GOT3 (cell line): ENCODE data around the gene TBX3.
A peak's percentile ranks its signal among the peaks of the same experiment; 100 is the strongest.

ENCODE experiments used
- DNase-seq: peaks from one replicate; lab custom pipeline; 2025; ENCODE audit warnings: mixed read lengths; lab: John Stamatoyannopoulos, UW

Gene TBX3

DNA sequence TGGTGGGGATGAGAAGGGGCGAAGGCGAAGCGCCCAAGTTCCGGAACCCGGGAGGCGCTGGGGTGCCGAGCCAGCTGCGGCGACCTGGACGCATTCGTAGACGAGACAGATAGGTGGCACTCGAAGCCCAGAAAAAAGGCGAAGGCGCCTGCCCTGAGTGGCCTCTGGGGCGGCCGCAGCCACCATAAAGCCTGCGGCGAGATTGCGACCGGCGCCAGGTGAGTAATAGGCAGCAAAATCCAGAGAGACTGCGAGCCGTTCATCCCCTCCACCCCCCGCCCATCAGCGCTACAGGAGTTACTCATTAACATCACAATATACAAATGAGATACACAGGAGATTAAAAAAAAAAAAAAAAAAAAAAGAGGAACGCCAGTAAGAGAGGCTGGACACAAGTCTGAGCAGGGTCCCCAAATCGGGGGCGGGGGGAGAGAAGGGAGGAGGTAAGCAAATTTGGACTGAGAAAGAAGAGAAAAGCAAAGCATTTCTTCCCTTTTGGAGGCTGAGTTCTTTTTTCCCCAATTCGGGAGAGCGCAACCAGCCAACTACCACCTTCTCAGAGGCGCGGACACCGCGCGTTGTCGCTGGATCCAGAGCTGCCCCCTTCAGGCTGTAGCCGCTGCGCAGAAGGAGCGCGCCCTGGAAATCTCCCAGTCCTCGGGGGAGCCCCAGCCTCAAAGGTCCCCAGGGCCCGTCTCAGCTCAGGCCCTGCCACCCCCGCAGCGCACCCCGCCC, 15.7 kb downstream of the TBX3 start:
- peak; percentile 63 for DNase-seq

DNA sequence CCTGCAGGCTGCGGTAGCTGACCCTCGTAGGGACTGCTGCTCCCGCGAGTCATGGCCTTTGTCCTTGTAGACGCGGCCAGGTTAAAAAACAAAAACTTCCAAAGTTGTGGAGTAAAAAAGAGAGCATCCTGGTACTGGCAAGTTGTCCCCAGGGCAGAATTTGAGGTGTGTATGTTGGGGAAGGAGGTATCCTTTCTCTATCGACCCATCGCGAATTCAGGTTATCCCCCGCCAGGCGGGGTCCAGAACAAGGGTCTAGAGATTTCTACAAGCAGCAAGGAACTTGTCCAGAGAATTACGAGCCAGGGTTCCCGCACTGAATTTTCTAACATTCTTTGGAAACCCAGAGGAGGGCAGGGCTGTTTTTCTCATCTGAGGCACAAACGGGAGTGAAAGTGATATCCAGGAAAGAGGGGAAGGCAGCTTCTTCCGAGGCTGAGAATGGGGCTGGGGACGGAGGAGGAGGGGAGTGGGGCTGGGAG, 16.3 kb downstream of the TBX3 start:
- no peak for DNase-seq

GRCh38 chr12:114666746-114667668, 17.0 kb downstream of the TBX3 start:
- DNase-seq = no peak

DNA sequence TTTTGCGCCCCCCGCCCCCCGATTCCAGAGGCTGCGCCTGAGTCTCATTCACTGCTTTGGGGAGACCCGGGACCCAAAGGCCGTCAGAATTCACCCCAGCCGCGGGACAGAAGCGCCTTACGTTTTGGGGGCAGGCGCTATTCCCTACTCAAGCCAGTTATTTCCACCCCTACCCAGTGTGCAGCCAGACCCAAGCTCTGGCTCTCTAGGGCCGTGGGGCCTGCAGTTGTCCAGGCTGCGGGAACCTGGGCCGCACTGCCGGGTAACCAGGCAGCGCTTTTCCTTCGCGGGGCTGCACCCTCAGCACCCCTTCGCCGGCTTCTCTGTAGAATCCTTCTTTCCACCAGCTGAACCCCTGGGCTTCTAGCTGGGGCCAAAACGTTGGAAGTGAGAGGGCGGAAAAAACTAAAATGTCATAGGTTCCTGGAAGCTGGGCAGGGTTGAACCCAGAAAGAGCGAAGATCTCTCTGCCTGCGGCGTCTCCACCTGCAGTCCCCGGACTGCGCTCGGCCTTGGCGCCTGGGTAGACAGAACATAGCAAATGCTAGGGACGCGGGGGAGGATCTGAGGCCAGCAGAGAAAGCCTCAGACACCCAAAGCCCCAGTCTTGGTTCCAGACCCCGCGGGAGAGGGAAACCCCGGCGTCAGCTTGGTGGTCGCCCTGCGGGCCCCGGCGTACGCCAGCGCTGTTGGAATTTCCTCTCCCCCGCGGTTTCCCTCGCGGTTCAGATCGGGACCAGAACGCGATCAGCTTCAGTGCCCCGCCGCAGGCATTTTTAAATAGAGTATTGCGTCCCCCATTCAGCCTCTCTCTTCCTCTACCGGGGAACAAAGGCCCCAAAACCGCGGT, 18.3 kb downstream of the TBX3 start:
- no peak for DNase-seq

GRCh38 chr12:114664651-114665320, 19.2 kb downstream of the TBX3 start:
- DNase-seq = no peak

DNA sequence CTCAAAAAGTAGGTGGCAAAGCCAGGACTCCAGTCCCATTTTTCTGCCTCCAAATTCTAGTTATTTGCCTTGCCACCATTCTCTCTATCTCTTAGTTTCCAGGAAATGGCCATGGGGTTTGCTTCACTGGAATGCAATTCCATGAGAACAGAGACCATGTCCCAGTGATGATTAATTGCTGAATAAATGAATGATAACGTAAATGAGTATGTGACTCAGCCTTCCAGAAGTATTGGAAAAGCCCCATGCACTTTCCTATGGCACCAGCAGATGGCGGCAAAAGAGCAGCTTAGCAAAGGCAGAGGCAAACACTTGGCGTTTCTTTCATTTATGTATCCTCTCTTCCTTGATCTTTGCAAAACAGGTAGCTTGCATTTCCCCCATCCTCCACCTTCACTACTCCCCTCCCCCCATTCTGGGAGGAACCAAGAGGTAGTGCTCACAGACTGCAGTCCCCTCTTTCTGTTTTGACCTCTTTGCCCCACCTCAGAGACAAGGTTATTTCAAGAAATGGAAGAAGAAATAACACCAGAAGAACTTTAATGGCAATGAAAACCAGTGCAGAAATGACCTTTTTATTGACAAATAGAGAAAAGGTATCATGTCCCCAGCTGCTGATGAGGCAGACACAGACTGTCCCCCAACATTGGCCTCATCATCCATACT, 21.3 kb downstream of the TBX3 start:
- DNase-seq = no peak

- no peak for DNase-seq
Measured at GRCh38 chr12:114661245-114661644, 22.7 kb downstream of the TBX3 start.

GRCh38 chr12:114659084-114659483, 24.9 kb downstream of the TBX3 start:
- DNase-seq = no peak

DNA sequence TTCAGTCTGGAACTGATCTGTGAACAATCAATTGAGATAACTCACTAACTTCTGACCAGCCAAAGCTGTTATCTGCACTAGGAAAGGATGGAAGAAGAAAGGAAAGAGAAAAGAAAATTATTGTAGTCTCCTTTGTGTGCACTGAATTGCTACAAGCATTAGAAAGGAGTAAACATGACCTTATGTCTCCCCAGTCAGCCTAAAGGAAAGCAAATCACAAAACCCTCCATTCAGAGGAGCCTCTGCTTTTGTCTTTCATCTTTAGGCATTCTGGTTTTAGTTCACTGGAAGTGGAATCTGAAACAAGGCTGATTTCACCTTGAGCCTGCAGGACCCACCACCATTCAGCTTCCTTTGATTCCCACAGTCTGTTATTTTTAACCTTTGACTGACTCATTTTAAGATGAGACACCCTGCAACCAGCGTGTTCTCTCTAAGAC, 26.0 kb downstream of the TBX3 start:
- DNase-seq = no peak

DNA sequence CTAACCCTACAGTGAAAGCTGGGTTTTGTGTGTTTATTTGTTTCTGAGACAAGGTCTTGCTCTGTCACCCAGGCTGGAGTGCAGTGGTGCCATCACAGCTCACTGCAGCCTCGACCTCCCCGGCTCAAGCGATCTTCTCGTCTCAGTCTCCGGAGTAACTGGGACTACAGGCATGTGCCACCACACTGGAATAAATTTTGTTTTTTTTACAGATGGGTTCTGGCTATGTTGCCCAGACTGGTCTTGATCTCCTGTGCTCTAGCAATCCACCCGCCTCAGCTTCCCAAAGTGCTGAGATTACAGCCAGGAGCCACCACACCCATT, 26.4 kb downstream of the TBX3 start:
- DNase-seq = no peak

GRCh38 chr12:114656906-114657596, 26.9 kb downstream of the TBX3 start:
- no peak for DNase-seq

GRCh38 chr12:114655934-114656749, 27.8 kb downstream of the TBX3 start:
- no peak for DNase-seq

- DNase-seq = no peak
Measured at GRCh38 chr12:114649585-114649984, 34.4 kb downstream of the TBX3 start.

DNA sequence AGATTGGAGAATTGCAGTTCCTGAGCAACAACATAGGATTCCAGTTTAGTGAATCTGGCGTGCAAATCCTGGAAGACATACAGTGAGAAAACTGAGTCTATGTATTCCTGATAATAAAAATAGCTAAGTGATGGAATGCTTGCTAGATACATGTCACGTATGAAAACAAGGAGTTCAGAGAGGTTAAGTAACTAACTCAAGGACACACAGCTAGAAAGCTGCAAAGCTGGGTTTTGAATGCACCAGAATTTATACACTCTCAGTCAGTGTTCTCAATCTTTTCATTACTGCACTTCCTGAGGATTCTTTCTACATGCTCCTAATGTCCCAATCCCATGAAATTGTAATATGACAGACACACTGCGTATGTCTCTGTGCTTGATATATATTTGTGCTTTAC, 35.3 kb downstream of the TBX3 start:
- DNase-seq = no peak

- no peak for DNase-seq
Measured at GRCh38 chr12:114638790-114639435, 45.1 kb downstream of the TBX3 start.

DNA sequence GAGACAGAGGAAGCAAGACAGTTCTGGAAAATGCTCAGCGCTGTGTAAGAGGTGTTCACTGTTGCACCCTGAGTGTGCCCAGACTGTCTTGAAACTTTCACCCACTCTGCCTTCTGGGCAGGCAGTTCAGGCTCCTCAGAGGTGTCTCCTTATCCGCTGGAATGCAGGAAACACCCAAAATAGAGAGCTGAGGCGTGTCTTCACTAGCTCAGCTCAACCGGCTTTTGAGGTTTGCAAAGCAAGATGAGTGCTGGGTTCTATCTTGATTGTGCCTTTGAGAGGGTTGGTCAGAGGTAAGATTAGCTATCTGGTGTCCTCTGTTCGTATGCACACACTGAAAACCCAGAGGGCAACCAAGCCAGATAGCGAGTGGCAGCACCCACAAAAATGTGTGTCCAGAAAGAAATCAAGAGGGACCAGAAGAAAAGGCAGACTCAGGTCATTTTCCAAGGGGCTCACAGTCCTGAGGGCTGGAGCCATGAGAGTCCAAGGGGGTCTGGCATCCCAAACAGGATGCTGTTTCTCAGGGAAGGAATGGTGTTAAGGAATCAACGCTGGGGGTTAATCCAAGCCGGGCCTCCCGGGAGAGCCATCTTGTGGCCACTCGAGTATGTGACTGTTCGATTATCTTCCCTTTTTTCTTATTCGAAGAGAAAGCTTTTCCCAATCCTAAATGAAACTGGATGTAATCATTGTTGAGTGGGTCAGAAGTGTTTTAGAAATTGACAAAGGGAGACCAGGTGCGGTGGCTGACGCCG, 47.1 kb downstream of the TBX3 start:
- DNase-seq = no peak

- no peak for DNase-seq
Measured at GRCh38 chr12:114631242-114631641, 52.7 kb downstream of the TBX3 start.

GRCh38 chr12:114628199-114628598, 55.8 kb downstream of the TBX3 start:
- DNase-seq = no peak
